ENCODE results near the gene CAMK1D. TPM values are rescaled to one million over a fixed set of nuclear protein-coding genes. Genes with fewer than 3 reads are reported as not detected.

The CAMK1D gene
- polyA plus RNA-seq, 1 of the 3 experiments (the other 2 are of a cell fraction) = 4.1 TPM

- Histone ChIP-seq H3K4me1 (ENCODE audit: control insufficient read depth in 1 of 2, insufficient read depth in 2 of 2, low read depth in 1 of 2, low read length in 1 of 2) (no peaks in the 10 kb centered on the region), H3K4me3 (ENCODE audit: low read depth in 2 of 2, low read length in 1 of 2) (no peak overlapping the region), H3K36me3 (replicated peaks in 1 of 2; ENCODE audit: control insufficient read depth in 1 of 2, insufficient read depth in 2 of 2, low read length in 1 of 2) (no peaks in the 10 kb centered on the region), H4K20me1 (ENCODE audit: insufficient read depth) (no peaks in the 10 kb centered on the region), H3F3A (replicated peaks; ENCODE audit: insufficient read depth) (no peaks in the 10 kb centered on the region), H3K27ac (ENCODE audit: low read depth in 2 of 2, low read length in 1 of 2) (no peak overlapping the region), H3K79me2 (ENCODE audit: insufficient read depth) (no peaks in the 10 kb centered on the region), H2AFZ (ENCODE audit: low read depth) (no peak overlapping the region), H3K4me2 (no peak overlapping the region), H3K27me3 (ENCODE audit: insufficient read depth) (no peaks in the 10 kb centered on the region), H3K9me2 (no peaks in the 10 kb centered on the region), H3K9ac (no peak overlapping the region), H3K9me3 (no peaks in the 10 kb centered on the region)
- DNase-seq = no peak
- ChIA-PET CTCF (interaction anchor here (1.4 kb wide), 1 partner anchor 112 kb away, joined by 5 read pairs; no protein-coding TSS in a partner anchor), POLR2A (no interaction called here)
- WGBS (ENCODE audit: low lambda C conversion rate) = 60% methylated on average over 3 of the region's 3 CpGs
- TF ChIP-seq RCOR1 (IDR thresholded peaks at IDR 0.05; ENCODE audit: low read length) = no peak
- no peak for TF ChIP-seq ELF1 (IDR thresholded peaks at IDR 0.05)
- TF ChIP-seq FOXJ3 (CRISPR knock-in tag; IDR thresholded peaks at IDR 0.05) = no peak
- no peak for TF ChIP-seq GATA2 (CRISPR knock-in tag; IDR thresholded peaks at IDR 0.05)
- no peak for TF ChIP-seq RFX5 (IDR thresholded peaks at IDR 0.05; ENCODE audit: low read length)
- TF ChIP-seq GABPA (IDR thresholded peaks at IDR 0.05; ENCODE audit: low read depth) = no peak
- no peak for TF ChIP-seq YY1 (IDR thresholded peaks at IDR 0.05; ENCODE audit: low read depth)
- no peak for TF ChIP-seq FOSL2 (IDR thresholded peaks at IDR 0.05; ENCODE audit: borderline replicate concordance, low read depth)
- TF ChIP-seq, protein P1, sequence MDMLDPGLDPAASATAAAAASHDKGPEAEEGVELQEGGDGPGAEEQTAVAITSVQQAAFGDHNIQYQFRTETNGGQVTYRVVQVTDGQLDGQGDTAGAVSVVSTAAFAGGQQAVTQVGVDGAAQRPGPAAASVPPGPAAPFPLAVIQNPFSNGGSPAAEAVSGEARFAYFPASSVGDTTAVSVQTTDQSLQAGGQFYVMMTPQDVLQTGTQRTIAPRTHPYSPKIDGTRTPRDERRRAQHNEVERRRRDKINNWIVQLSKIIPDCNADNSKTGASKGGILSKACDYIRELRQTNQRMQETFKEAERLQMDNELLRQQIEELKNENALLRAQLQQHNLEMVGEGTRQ (IDR thresholded peaks at IDR 0.05; ENCODE audit: borderline replicate concordance, low read depth, low read length) = no peak
- TF ChIP-seq NFIC (IDR thresholded peaks at IDR 0.05; ENCODE audit: borderline replicate concordance) = no peak
- TF ChIP-seq, protein P2, sequence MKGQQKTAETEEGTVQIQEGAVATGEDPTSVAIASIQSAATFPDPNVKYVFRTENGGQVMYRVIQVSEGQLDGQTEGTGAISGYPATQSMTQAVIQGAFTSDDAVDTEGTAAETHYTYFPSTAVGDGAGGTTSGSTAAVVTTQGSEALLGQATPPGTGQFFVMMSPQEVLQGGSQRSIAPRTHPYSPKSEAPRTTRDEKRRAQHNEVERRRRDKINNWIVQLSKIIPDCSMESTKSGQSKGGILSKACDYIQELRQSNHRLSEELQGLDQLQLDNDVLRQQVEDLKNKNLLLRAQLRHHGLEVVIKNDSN (IDR thresholded peaks at IDR 0.05; ENCODE audit: borderline replicate concordance, low read depth) = no peak
- no peak for TF ChIP-seq IRF3 (IDR thresholded peaks at IDR 0.05; ENCODE audit: low read depth, low read length)
- TF ChIP-seq NRF1 (IDR thresholded peaks at IDR 0.05; ENCODE audit: low read depth, low read length) = no peak
- TF ChIP-seq FOXM1 (IDR thresholded peaks at IDR 0.05; ENCODE audit: low read depth) = no peak
- TF ChIP-seq EZH2phosphoT487 (IDR thresholded peaks at IDR 0.05; ENCODE audit: borderline replicate concordance, low read depth) = no peak
- TF ChIP-seq, protein P3, sequence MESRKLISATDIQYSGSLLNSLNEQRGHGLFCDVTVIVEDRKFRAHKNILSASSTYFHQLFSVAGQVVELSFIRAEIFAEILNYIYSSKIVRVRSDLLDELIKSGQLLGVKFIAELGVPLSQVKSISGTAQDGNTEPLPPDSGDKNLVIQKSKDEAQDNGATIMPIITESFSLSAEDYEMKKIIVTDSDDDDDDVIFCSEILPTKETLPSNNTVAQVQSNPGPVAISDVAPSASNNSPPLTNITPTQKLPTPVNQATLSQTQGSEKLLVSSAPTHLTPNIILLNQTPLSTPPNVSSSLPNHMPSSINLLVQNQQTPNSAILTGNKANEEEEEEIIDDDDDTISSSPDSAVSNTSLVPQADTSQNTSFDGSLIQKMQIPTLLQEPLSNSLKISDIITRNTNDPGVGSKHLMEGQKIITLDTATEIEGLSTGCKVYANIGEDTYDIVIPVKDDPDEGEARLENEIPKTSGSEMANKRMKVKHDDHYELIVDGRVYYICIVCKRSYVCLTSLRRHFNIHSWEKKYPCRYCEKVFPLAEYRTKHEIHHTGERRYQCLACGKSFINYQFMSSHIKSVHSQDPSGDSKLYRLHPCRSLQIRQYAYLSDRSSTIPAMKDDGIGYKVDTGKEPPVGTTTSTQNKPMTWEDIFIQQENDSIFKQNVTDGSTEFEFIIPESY (IDR thresholded peaks at IDR 0.05; ENCODE audit: borderline replicate concordance, low read depth) = no peak
- TF ChIP-seq MXI1 (IDR thresholded peaks at IDR 0.05; ENCODE audit: low read depth, low read length) = no peak
Measured at GRCh38 chr10:12790270-12790669, 440.9 kb downstream of the CAMK1D start.

Data from SK-N-SH (cell line).